Heart right ventricle (tissue), 16 donors: Measurements from ENCODE around the gene IL17D. TPM values are rescaled to one million over a fixed set of nuclear protein-coding genes. Genes with fewer than 3 reads are reported as not detected.
A peak's percentile ranks its signal among the peaks of the same experiment; 100 is the strongest.

Source experiments
- ATAC-seq, 8 donors: fragments of 200-7000 bp; cut with Tn5 transposase; one replicate each; pipeline ENCODE4 v1.9.1; 2020; ENCODE audit warnings: mild to moderate bottlenecking in 8 of 8, moderate library complexity in 8 of 8, moderate number of reproducible peaks in 1 of 8
- DNase-seq, 2 donors: peaks; one replicate each; pipeline ENCODE4 v3.0.0-alpha.2; 2020
- H3K27ac ChIP-seq, 10 donors: fragments of 200-600 bp; sonication (generic) in 2 of 10; one replicate each; pipeline versions ENCODE4 v1.5.0 to v1.8.0; 2020 to 2022; ENCODE audit warnings: mild to moderate bottlenecking in 3 of 10
- H3K27me3 ChIP-seq, 7 donors: fragments of 200-600 bp; one replicate each; pipeline ENCODE4 v1.8.0; 2021 to 2022; ENCODE audit warnings: mild to moderate bottlenecking in 2 of 7
- H3K36me3 ChIP-seq, 9 donors: fragments of 200-600 bp; sonication (generic) in 1 of 9; one replicate each; pipeline versions ENCODE4 v1.5.0 to v1.8.0; 2020 to 2022; ENCODE audit warnings: mild to moderate bottlenecking in 2 of 9
- H3K4me1 ChIP-seq, 9 donors: fragments of 200-600 bp; sonication (generic) in 1 of 9; one replicate each; pipeline versions ENCODE4 v1.5.0 to v1.8.0; 2020 to 2022; ENCODE audit warnings: mild to moderate bottlenecking in 4 of 9
- H3K4me3 ChIP-seq, 10 donors: fragments of 200-600 bp; sonication (generic) in 2 of 10; one replicate each; pipeline versions ENCODE4 v1.5.0 to v1.8.0; 2020 to 2022; ENCODE audit warnings: mild to moderate bottlenecking in 7 of 10, moderate library complexity in 2 of 10
- H3K9me3 ChIP-seq, 11 donors: fragments of 200-600 bp in 10 of 11; sonication (generic) in 2 of 11; one replicate each; pipeline versions ENCODE4 v1.5.0 to v1.8.0; 2013 to 2022; ENCODE audit warnings: mild to moderate bottlenecking in 2 of 11, control low read depth in 1 of 11, moderate library complexity in 1 of 11
- CTCF ChIP-seq, 9 donors: fragments of 200-600 bp; sonication (generic) in 2 of 9; IDR thresholded peaks; one replicate each; pipeline versions ENCODE4 v1.5.0 to v1.8.0; 2021 to 2022; ENCODE audit warnings: antibody characterized with exemption in 9 of 9, mild to moderate bottlenecking in 5 of 9, moderate library complexity in 1 of 9
- WGBS, 2 donors: extraction: QIAGEN DNeasy Blood & Tissue Kit; methylation state at CpG; one replicate each; pipeline ENCODE4 v1.1.7; 2013; ENCODE audit warnings: inconsistent platforms in 1 of 2; 5-methylcytosine and 5-hydroxymethylcytosine counted together
- intact Hi-C, 10 donors: fragments of 100-400 bp; cut with DNase I; formaldehyde crosslinking; loops; one replicate each; pipeline versions ENCODE4 v1.11.1 to v1.14.2; 2022
- long read RNA-seq, 3 donors: library from polyadenylated mRNA; unstranded; transcript quantifications; one replicate each; pipeline ENCODE4 v2.0.0, GENCODE V29; 2020 to 2021
- polyA plus RNA-seq, 2 donors: library from polyadenylated mRNA; stranded (reverse); fragments of 200-250 nt; gene quantifications; one replicate each; pipeline ENCODE4 v1.2.3, GENCODE V29; 2013
- total RNA-seq, 10 donors: library from RNA; stranded (reverse); fragmentation: NEBNext Ultra II Directional in 3 of 10; extraction: Animal tissue kit (Norgen Biotek cat#: 25700) in 3 of 10; gene quantifications; one replicate each; pipeline versions ENCODE4 v1.2.1 to v1.2.4, GENCODE V29; 2021 to 2023
- donor health status: Arrhythmogenic right ventricular cardiomyopathy.
- donor health status: ischemic (EF 13 %, LVEDD 7.1; RV severe dilation, severe dysfunction).
- donor health status: healthy with polysubstance abuse.
- donor health status: DM: no; HTN: yes; CAD: no.
- donor health status: DM: no; HTN: no; CAD: no.
- donor health status: ischemic (EF 25% LVEDD 6.9; RV normal size, moderate dysfunction).
- donor health status: ischemic (EF 25% LVEDD 5.7; RV mildly dilated, moderate dysfunction).
- donor health status: healthy.
- donor health status: DM: yes; HTN: yes; CAD: no.
- donor health status: Ischemic cardiomyopathy.
- donor health status: ischemic (EF 35%, LVEDD 5.7; RV mildly dilated, moderate dysfunction).
- donor health status: nonischemic (EF 11% LVEDD 7.7; RV severe dilation, severe dysfunction).
- donor health status: DM: yes; HTN: yes; CAD: no.
- donor health status: PGD.
- donor health status: ischemic (EF 29% LVEDD 5.4; RV normal size, mild dysfunction).
- donor health status: nonischemic (EF 23%, LVEDD 6.1; RV moderate dilation, normal function).

IL17D gene
- total RNA-seq (1 to 10 TPM in 5 of 10 donors, under 1 TPM in 5; 0.30 to 2.2 (median 1.0) TPM), polyA plus RNA-seq (under 1 TPM; 0.51 to 0.72 TPM)
- long read RNA-seq, donor 1, partial matches to known transcripts = 4 of 5 reads
- long read RNA-seq, donor 1, other reads (novel, unspliced or antisense) = 1 of 5 reads
- long read RNA-seq, donor 2, partial matches to known transcripts = 0 of 1 reads
- long read RNA-seq, donor 2, other reads (novel, unspliced or antisense) = 1 of 1 reads
- long read RNA-seq, donor 3 = 0 reads

DNA sequence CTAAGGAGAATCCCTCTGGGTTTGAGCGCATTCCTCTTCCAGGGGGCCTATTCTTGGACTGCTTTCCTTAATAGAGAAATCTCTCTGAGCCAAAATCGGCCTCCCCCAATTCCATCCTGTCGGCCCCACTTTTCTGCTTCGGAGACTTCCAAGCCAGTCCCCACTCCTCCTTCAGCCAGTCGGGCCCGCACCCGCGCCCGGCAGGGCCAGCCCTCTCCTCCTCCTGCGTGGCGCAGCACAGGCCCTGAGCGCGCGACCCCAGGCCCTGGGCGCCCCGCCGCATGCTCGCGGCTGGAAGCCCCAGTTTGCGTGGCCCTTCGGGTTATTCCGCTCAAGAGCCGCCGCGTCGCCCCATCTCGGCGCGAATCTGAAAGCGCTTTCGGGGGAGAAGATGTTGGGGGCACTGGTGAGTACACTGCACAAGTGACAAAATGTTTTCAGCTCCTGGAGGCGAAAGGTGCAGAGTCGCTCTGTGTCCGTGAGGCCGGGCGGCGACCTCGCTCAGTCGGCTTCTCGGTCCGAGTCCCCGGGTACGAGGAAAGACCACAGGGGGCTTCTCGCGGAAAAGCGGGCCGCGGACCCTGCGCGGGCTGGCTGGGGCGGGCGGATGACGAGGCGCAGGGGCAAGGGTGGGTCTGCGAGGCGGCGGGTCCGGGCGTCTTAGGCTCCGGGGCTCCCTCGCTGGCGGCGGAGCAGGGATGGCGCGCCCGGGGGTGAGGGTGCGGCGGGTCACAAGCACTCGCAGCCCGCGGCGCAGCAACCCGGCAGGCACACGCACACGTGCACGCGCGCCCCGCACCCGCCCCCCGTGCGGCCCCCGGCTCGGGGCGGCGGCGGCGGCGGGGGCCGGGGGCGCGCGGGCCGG is at the start of gene IL17D:
Gene IL17D (plus strand): TSS at position 785 of the 865 bp plus-strand sequence. CDS start 303 bp downstream, outside the sequence.
- ATAC-seq (peak; percentile 18 to 45 (median 32)), DNase-seq (no peak)
- TF ChIP-seq CTCF (IDR thresholded peaks at IDR 0.05) = no peak
- WGBS, 2 donors = 1 to 2% methylated on average over 78 to 94 of the region's 94 CpGs
- H3K4me1 ChIP-seq = peaks cover 0 to 20% (median 12%) of the 10 kb centered on the region in 9 donors
- H3K4me3 ChIP-seq = peak within 1 kb of the TSS; percentile 48 to 81 (median 70)
- peak within 1 kb of the TSS in 5 of 10 donors; percentile 25 to 67 (median 53) for H3K27ac ChIP-seq
- intact Hi-C loops = loop anchor here in 4 of 10 donors (5.0 to 10.0 kb wide), 2 partner anchors 206 to 208 kb away; no protein-coding TSS in a partner anchor
- H3K27me3 ChIP-seq = peaks cover 0 to 38% (median 14%) of the 10 kb centered on the region in 7 donors
- no peaks in the 10 kb centered on the region for H3K9me3 ChIP-seq
- no peaks in the 10 kb centered on the region for H3K36me3 ChIP-seq

GRCh38 chr13:20654156-20654555 is 49.3 kb upstream of the IL17D start:
- no peaks in the 10 kb centered on the region for H3K9me3 ChIP-seq
- peaks cover 0 to 30% (median 6%) of the 10 kb centered on the region in 9 donors for H3K36me3 ChIP-seq
- 90 to 98% methylated on average over 1 of the region's 1 CpG for WGBS, 2 donors
- ATAC-seq = no peak
- DNase-seq = no peak
- TF ChIP-seq CTCF (IDR thresholded peaks at IDR 0.05) = no peak
- no peaks in the 10 kb centered on the region for H3K4me1 ChIP-seq
- H3K27me3 ChIP-seq = no peaks in the 10 kb centered on the region
- intact Hi-C loops = no loop called here
- H3K27ac ChIP-seq = no peak overlapping the region
- no peak overlapping the region for H3K4me3 ChIP-seq

DNA sequence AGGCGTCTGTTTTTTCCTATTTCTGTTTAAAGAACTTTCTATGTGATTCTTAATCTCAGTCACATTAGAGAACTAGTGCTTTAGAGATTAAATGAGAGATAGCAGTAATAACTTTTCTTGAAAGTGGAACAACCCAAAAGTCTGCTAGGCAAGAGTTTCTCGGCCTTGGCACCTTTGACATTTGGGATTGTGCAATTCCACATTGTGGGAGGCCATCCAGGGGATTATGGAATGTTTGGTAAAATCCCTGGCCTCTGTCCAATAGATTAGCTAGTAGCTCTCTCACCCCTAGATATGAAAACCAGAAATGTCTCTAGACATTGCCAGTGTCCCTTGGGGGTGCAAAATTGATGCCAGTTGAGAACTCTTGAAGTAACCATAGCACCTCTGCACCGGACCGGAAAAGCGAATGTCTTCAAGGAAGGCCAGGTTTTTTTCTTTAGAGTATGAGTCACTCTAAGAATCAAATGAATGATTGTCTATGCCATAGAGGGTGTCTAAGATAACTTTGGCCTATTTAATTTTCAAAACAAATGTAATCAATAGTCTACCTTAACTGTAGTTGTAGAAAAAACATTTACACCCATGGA is 45.0 kb upstream of the IL17D start:
- H3K4me3 ChIP-seq = no peak overlapping the region
- H3K9me3 ChIP-seq = no peaks in the 10 kb centered on the region
- ATAC-seq (no peak), DNase-seq (no peak)
- 82 to 88% methylated on average over 5 of the region's 5 CpGs for WGBS, 2 donors
- no peak overlapping the region for H3K27ac ChIP-seq
- no peaks in the 10 kb centered on the region for H3K4me1 ChIP-seq
- peaks cover 0 to 52% (median 10%) of the 10 kb centered on the region in 9 donors for H3K36me3 ChIP-seq
- TF ChIP-seq CTCF (IDR thresholded peaks at IDR 0.05) = no peak
- intact Hi-C loops = no loop called here
- H3K27me3 ChIP-seq = no peaks in the 10 kb centered on the region

- DNase-seq = no peak
- Histone ChIP-seq H3K27ac (no peak overlapping the region), H3K4me3 (no peak overlapping the region), H3K36me3 (peaks cover 0 to 51% (median 7%) of the 10 kb centered on the region in 9 donors), H3K4me1 (no peaks in the 10 kb centered on the region), H3K9me3 (no peaks in the 10 kb centered on the region), H3K27me3 (no peaks in the 10 kb centered on the region)
- intact Hi-C loops = no loop called here
- no peak for TF ChIP-seq CTCF (IDR thresholded peaks at IDR 0.05)
- no peak for ATAC-seq
Measured at GRCh38 chr13:20664351-20664750, 39.1 kb upstream of the IL17D start.
